Activated T-helper 2 cell treated with anti-CD3 and anti-CD28 coated beads, Interferon-gamma antibody, Interleukin-2, Interleukin-4, amounts not matched to agents 10 μg/mL and 5 μg/mL and 100 μg/mL, durations not matched to agents 14 hours and 24 hours and 36 hours (primary cell): ENCODE results near the gene ULBP3. TPM values are rescaled to one million over a fixed set of nuclear protein-coding genes. Genes with fewer than 3 reads are reported as not detected.

Experiments used
- DNase-seq: peaks from one replicate; pipeline ENCODE4 v3.0.0; 2021; ENCODE audit warnings: low spot score
- H3K27ac Mint-ChIP-seq: one replicate; pipeline ENCODE4 v1.8.0; 2021; ENCODE audit warnings: mixed read lengths
- H3K27me3 Mint-ChIP-seq: one replicate; pipeline ENCODE4 v1.8.0; 2021; ENCODE audit warnings: low read depth, mixed read lengths
- H3K36me3 Mint-ChIP-seq: one replicate; pipeline ENCODE4 v1.8.0; 2021; ENCODE audit warnings: low read depth, mixed read lengths
- H3K4me1 Mint-ChIP-seq: one replicate; pipeline ENCODE4 v1.8.0; 2021; ENCODE audit warnings: low read depth, mixed read lengths
- H3K4me3 Mint-ChIP-seq: one replicate; pipeline ENCODE4 v1.8.0; 2021; ENCODE audit warnings: low read depth, mild to moderate bottlenecking, moderate library complexity, mixed read lengths
- H3K9me3 Mint-ChIP-seq: one replicate; pipeline ENCODE4 v1.8.0; 2021; ENCODE audit warnings: mixed read lengths
- intact Hi-C: fragments of 100-400 bp; cut with micrococcal nuclease; formaldehyde crosslinking; loops from one replicate; pipeline ENCODE4 v1.15.1; 2023
- total RNA-seq: library from RNA; stranded (reverse); gene quantifications from 2 replicates; pipeline ENCODE4 v1.2.3, GENCODE V29; 2022

Gene ULBP3
- total RNA-seq, 1 donor from 2014 or later, result 0.52 TPM

DNA sequence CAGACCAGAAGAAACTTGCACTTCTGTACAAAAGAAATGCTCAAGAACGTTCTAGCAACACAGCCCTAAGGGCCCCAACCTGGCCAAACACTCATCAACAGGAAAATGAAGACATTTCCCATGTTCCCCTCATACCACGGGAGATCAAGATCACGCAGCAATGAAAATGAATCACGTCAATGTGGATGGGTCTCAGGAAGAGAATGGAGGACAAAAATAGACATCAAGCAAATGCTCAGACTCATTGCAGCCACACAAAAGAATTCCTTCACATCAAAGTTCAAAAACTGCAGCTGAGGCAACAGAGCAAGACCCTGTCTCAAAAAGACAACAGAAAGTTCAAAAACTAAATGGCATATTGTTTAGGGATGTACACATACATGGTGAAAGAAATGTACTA is 18.1 kb downstream of the ULBP3 start:
- no peak overlapping the region for H3K27ac Mint-ChIP-seq
- intact Hi-C loops, result no loop called here
- DNase-seq, result no peak
- H3K4me1 Mint-ChIP-seq, result no peaks in the 10 kb centered on the region
- H3K27me3 Mint-ChIP-seq, result peaks cover 58% of the 10 kb centered on the region
- no peak overlapping the region for H3K4me3 Mint-ChIP-seq
- no peaks in the 10 kb centered on the region for H3K9me3 Mint-ChIP-seq
- H3K36me3 Mint-ChIP-seq, result no peaks in the 10 kb centered on the region

DNA sequence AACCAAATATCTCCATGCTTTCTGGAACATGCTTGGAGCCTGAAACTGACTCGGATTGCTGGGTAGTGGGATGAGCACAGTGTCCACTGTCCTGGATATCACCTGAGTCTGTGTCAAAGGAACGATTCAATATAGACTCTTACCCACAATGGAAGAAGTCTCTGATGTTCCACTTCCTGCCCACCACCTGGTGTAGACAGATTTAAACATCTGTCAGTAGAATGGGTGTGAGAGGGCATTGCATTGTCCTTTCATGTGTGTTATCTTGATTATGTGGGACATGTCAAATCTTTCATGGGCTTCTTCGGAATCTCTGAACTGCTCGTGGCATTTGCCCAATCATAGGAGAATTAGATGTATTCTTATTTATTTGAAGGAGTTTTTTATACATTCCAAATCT is 20.8 kb downstream of the ULBP3 start:
- no peaks in the 10 kb centered on the region for H3K36me3 Mint-ChIP-seq
- H3K27ac Mint-ChIP-seq, result no peak overlapping the region
- H3K9me3 Mint-ChIP-seq, result no peaks in the 10 kb centered on the region
- H3K4me1 Mint-ChIP-seq, result no peaks in the 10 kb centered on the region
- intact Hi-C loops, result no loop called here
- no peak overlapping the region for H3K4me3 Mint-ChIP-seq
- peaks cover 46% of the 10 kb centered on the region for H3K27me3 Mint-ChIP-seq
- DNase-seq, result no peak

DNA sequence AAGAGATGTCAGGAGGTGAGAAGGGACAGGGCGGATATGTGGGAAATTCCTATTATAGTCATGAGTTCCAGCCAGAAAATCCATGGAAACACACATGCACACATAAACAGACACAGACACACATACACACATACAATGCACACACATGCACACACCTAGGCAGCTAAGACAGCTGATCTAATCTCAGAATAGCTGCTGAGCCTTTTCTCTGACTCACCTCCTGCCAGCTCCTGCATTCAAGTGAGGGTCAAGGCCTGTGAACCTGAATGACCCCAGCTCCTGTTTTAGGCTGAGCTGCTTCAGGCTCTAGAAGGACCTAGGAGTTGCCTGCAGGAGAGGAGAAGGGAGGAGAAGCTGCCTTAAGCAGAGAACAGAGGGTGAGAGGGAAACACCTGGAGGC is 22.0 kb downstream of the ULBP3 start:
- intact Hi-C loops, result no loop called here
- no peak overlapping the region for H3K27ac Mint-ChIP-seq
- no peaks in the 10 kb centered on the region for H3K36me3 Mint-ChIP-seq
- no peak overlapping the region for H3K4me3 Mint-ChIP-seq
- no peak for DNase-seq
- H3K27me3 Mint-ChIP-seq, result peaks cover 38% of the 10 kb centered on the region
- H3K9me3 Mint-ChIP-seq, result no peaks in the 10 kb centered on the region
- H3K4me1 Mint-ChIP-seq, result no peaks in the 10 kb centered on the region

DNA sequence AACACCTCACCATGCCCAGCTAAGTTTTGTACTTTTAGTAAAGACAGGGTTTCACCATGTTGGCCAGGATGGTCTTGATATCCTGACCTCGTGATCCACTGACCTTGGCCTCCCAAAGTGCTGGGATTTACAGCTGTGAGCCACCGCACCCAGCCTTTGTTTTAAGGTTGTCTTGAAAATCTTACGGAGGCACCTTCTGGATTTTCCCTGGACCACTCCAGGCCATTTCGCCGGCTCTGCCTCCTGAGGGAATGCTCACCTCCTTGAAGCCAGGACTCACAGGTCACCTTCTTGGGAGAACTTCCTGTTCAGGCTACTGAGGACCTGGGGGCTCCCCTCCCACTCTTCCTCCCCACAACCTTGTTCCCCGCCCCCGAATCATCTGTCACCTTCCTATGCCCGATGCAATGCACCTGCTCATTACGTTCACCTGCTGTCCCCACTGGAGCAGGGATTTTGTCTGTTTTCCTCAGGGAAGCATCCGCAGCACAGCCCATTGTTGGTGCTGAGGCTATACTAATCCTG is 24.2 kb downstream of the ULBP3 start:
- no peak for DNase-seq
- Mint-ChIP-seq H3K27ac (no peak overlapping the region), H3K9me3 (no peaks in the 10 kb centered on the region), H3K27me3 (peaks cover 42% of the 10 kb centered on the region), H3K4me3 (no peak overlapping the region), H3K4me1 (no peaks in the 10 kb centered on the region), H3K36me3 (no peaks in the 10 kb centered on the region)
- intact Hi-C loops, result no loop called here

DNA sequence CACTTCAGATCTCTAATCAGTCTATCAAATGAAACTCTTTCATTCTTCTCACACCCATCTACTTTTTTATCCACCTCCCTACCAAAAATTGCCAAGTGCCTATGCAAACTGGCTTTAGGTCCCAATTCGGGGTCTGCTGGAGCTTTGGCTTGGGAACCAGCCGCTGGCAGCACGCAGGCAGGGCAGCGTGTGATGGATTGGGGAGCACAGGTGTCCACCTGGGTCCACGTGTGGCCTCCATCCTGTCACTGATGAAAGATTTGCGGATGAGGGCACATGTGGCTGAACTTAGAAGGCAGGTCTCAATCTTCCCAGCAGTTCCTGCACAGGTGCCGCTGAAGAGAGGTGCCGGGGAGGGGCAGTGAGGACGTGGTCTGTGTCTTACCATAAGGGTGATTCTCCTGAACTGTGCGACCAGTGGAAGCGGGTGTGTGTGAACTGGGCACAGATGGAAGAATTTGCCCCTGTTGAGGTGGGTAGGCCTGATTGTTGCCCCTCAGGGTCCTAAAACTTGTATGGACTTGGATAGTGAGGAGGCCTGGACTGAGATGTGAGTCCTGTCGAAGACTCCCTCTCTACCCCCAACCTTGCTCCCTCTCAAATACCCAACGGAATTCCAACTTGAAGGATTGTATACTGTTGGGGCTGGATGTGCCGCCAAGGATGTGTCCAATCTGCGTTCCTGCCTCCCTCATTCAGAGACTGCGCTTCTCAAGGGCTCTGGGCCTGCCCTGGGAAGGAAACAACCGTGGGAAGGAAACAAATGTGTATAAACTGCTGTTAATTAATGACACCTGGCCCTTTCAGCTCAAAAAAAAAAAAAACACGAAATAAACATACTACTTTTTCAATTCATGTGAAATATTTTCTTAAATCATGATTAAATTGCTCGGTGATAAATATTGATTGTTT is 25.2 kb downstream of the ULBP3 start:
- H3K27ac Mint-ChIP-seq, result no peak overlapping the region
- no peaks in the 10 kb centered on the region for H3K9me3 Mint-ChIP-seq
- DNase-seq, result no peak
- peaks cover 51% of the 10 kb centered on the region for H3K27me3 Mint-ChIP-seq
- no peak overlapping the region for H3K4me3 Mint-ChIP-seq
- intact Hi-C loops, result no loop called here
- no peaks in the 10 kb centered on the region for H3K4me1 Mint-ChIP-seq
- no peaks in the 10 kb centered on the region for H3K36me3 Mint-ChIP-seq

DNA sequence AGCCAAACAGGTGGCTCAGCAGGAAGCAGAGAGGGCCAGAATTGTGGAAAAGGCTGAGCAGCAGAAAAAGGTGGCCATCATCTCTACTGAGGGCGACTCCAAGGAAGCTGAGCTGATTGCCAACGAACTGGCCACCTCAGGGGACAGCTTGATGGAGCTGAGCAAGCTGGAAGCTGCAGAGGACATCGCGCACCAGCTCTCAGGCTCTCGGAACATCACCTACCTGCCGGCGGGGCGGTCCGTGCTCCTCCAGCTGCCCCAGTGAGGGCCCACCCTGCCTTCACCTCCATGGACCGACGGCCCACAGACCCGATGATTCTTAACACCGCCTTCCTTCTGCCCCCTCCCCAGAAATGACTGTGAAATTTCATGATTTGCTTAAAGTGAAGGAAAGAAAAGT is 25.8 kb downstream of the ULBP3 start:
- intact Hi-C loops, result no loop called here
- no peaks in the 10 kb centered on the region for H3K9me3 Mint-ChIP-seq
- DNase-seq, result no peak
- H3K4me3 Mint-ChIP-seq, result no peak overlapping the region
- peaks cover 55% of the 10 kb centered on the region for H3K27me3 Mint-ChIP-seq
- H3K36me3 Mint-ChIP-seq, result no peaks in the 10 kb centered on the region
- peaks cover 2% of the 10 kb centered on the region for H3K4me1 Mint-ChIP-seq
- H3K27ac Mint-ChIP-seq, result no peak overlapping the region

DNA sequence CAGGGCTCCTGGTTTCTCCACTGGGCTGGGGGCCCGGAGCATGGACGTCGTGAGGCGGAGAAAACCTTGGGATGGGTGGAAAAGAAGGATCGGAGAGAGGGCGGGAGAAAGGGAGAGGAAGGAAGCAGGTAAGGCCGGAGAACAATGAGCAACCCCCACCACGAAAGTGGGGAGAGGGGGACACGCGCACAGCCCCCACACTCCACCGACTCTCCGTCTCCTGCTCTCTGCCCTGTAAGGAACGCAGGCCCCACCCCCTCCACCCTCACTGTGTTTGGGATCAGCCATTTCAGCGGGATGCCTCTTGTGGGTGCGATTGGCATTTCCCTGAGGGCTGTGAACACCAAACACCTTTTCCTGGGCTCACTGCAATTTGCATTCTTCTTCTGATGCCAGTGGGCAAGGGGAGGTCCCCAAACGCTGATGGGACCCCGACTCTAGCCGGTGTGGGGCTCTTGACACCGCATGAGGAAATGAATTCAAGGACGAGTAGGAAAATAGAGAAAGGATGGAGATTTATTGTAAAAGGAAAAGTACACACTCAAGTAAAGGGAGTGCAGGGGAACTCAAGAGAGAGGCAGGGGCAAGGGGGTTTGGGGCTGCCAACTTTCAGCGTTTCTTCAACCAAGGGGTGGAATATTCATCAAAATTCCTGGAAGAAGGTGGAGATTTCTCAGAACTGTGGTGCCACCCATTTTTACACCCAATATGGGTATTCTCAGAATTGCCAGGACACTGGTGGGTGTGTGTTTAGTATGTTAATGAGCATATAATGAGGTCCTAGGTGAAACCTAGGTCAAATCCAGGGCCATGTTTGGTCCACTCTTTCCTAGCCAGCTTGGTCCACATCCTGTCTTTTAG is 30.5 kb downstream of the ULBP3 start:
- Mint-ChIP-seq H3K27me3 (peaks cover 73% of the 10 kb centered on the region), H3K4me3 (no peak overlapping the region), H3K27ac (no peak overlapping the region), H3K9me3 (no peaks in the 10 kb centered on the region), H3K4me1 (peaks cover 8% of the 10 kb centered on the region), H3K36me3 (no peaks in the 10 kb centered on the region)
- no peak for DNase-seq
- intact Hi-C loops, result no loop called here

DNA sequence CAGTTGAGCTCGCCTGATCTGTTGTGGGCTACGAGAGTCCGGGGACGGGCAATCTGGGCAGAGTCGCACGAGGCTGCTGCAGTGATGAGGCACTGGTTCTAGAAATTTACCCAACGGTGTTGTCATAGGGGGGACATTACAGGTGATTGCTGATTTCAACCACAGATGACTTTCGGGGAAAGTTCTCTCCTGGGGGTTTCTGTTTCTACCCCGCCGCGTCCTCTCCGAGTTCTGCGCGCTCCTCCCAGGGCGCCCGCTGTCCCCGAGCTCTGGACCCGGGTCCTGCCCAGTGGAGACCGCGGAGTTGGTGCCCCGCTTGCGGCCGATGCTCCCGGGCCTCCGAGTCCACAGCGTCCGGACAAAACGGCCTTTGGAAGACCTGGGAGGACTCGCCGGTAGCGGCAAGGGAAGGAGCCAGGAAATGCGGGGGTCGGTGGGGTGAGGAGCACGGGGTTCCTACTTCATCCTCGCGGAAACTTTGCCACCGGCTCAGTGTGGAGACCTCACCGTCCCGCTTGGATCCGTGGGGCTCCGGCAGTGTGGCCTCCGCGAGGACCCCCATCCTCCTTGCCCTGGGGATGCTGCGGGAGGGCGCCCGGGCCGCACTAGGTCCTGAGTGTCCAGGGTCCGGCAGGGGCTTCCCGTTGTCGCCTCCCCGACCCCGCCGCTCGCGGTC is 31.3 kb downstream of the ULBP3 start:
- no peak for DNase-seq
- H3K27ac Mint-ChIP-seq, result no peak overlapping the region
- no peaks in the 10 kb centered on the region for H3K9me3 Mint-ChIP-seq
- intact Hi-C loops, result no loop called here
- peaks cover 79% of the 10 kb centered on the region for H3K27me3 Mint-ChIP-seq
- no peaks in the 10 kb centered on the region for H3K36me3 Mint-ChIP-seq
- H3K4me3 Mint-ChIP-seq, result no peak overlapping the region
- H3K4me1 Mint-ChIP-seq, result peaks cover 8% of the 10 kb centered on the region

DNA sequence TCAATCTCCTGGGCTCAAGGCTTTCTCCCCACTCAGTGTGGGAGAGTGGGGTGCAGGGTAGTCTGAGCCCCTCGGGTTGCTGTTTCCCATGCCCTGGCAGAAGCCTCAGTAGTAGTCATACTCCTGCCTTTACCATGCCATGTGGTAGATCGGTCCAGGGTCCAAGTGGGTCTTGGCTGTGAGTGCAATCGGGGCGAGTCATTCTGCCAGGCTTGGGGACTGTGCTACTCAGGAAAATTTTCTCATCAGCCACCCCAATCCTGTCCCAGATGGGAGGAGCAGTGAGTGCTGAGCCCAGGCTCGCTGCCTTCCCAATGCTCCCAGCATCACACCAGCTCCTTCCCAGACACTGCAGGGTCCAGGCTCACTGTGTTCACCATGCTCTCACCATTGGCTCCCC is 32.8 kb downstream of the ULBP3 start:
- intact Hi-C loops, result no loop called here
- Mint-ChIP-seq H3K9me3 (no peaks in the 10 kb centered on the region), H3K4me1 (peaks cover 8% of the 10 kb centered on the region), H3K4me3 (no peak overlapping the region), H3K27me3 (peaks cover 79% of the 10 kb centered on the region), H3K27ac (no peak overlapping the region), H3K36me3 (no peaks in the 10 kb centered on the region)
- no peak for DNase-seq

DNA sequence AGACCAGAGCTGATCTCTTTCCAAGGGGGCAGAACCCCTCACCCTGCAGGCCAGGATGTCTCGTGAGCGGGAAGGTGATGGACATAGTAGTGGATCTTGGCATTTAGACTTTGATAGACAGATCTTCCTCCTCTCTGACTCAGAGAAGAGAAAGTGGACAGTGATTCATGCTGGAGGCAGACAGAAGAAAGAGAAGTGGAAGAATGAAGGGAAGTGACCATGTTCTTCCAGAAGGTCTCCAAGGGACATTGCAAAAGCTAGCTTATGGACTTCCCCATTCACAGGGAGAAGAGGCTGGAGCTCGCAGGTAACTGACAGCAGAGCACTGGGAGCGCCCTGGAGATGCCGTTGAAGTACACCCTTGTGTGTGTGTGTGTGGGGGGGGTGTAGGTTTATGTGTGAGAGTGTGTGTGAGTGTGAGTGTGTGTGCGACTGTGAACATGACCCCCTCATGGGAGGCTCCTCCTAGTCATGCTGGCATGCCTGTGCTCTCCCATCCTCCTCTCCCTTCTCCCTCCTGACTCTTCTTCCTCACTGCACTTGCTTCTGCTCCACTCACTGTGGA is 35.6 kb downstream of the ULBP3 start:
- intact Hi-C loops, result no loop called here
- Mint-ChIP-seq H3K4me3 (no peak overlapping the region), H3K27me3 (peaks cover 67% of the 10 kb centered on the region), H3K36me3 (no peaks in the 10 kb centered on the region), H3K27ac (no peak overlapping the region), H3K9me3 (no peaks in the 10 kb centered on the region), H3K4me1 (peaks cover 5% of the 10 kb centered on the region)
- no peak for DNase-seq

DNA sequence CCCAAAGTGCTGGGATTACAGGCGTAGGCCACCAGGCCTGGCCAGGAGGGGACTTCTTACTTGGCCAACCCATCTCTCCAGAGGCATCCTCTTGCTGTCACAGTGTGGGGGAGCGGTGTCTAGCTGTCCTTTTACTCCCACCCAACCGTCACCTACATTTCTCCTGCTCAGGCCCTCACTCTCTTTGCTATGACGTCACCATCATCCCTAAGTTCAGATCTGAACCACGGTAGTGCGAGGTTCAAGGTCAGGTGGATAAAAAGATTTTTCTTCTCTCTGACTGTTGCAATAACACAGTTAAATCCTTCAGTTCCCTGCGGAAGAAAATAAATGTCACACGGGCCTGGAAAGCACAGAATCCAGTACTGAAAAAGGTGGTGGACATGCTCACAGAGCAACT is 36.3 kb downstream of the ULBP3 start:
- Mint-ChIP-seq H3K36me3 (no peaks in the 10 kb centered on the region), H3K27ac (no peak overlapping the region), H3K27me3 (peaks cover 72% of the 10 kb centered on the region), H3K4me1 (peaks cover 5% of the 10 kb centered on the region), H3K9me3 (no peaks in the 10 kb centered on the region), H3K4me3 (no peak overlapping the region)
- intact Hi-C loops, result no loop called here
- no peak for DNase-seq

DNA sequence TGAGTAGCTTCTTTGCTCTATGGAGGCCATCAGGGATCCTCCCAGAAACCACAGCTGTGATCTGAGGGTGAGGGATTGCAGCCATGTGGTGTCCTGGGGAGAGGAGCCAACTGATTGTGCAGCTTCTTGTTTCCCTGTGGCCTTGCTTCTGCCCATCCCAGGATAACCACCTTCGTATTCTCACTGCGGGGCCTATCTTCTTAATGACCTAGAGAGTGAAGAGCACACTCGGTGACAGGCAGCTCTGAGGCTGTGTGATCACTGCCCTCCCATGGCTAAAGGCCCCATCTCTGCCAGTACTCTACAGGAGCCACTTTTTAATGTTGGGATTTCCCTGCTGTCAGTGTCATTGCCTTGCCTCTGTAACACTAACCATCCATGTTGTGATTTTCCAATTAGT is 38.3 kb downstream of the ULBP3 start:
- Mint-ChIP-seq H3K27ac (no peak overlapping the region), H3K27me3 (peaks cover 71% of the 10 kb centered on the region), H3K9me3 (no peaks in the 10 kb centered on the region), H3K36me3 (no peaks in the 10 kb centered on the region), H3K4me1 (peaks cover under 1% of the 10 kb centered on the region), H3K4me3 (no peak overlapping the region)
- DNase-seq, result no peak
- intact Hi-C loops, result no loop called here
